ENCODE measurements around the gene ARHGEF10L. TPM values are rescaled to one million over a fixed set of nuclear protein-coding genes. Genes with fewer than 3 reads are reported as not detected.
A peak's percentile ranks its signal among the peaks of the same experiment; 100 is the strongest.

The ARHGEF10L gene
- total RNA-seq, 1 experiment from 2014 or later, result 11.2 TPM

DNA sequence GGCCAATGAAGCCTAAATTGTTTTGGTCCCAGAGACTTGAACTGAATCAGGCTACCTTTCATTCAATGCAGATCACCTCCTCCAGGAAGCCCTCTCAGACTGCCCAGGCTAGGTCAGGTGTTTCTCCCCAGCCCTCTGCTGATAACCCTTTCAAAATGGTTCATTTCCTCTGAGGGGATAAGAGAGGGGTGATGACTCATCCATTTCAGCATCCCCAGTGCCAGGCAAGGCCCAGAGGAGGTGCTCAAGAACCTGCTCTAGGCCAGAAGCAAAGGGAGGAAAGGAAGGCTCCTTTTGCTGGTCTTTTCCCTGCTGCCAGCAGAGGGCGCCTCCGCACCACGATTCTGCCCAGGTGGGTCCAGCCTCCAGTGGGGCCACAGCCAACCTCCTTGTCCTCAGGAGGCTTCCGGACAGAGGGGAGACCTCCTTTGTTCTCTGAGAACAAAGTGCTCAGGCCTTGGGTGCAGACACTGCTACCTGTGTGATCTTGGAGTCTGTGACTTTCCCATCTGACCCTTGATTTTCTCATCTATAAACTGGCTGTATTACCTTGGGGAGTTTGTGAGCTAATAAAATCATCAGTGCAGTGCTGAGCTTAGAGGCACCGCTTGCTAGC is 45.3 kb upstream of the ARHGEF10L start:
- Histone ChIP-seq H3K27ac (ENCODE audit: low read length) (no peak overlapping the region), H3K27me3 (ENCODE audit: low read length) (no peaks in the 10 kb centered on the region), H2AFZ (ENCODE audit: low read length) (no peak overlapping the region), H3K79me2 (ENCODE audit: low read length) (no peaks in the 10 kb centered on the region), H3K4me3 (ENCODE audit: low read length) (no peak overlapping the region), H4K20me1 (ENCODE audit: low read length) (no peaks in the 10 kb centered on the region), H3K9me2 (replicated peaks; ENCODE audit: low read length) (no peaks in the 10 kb centered on the region), H3K9me3 (ENCODE audit: low read length) (no peaks in the 10 kb centered on the region), H3K4me2 (ENCODE audit: low read length) (no peak overlapping the region), H3K4me1 (ENCODE audit: insufficient read depth, low read length) (peaks cover 5% of the 10 kb centered on the region), H3F3A (ENCODE audit: low read length, unreplicated experiment) (no peaks in the 10 kb centered on the region), H3K9ac (ENCODE audit: low read length) (no peak overlapping the region), H3K36me3 (ENCODE audit: low read depth, low read length) (no peaks in the 10 kb centered on the region)
- DNase-seq (peak; percentile 85), ATAC-seq (peak; percentile 98)
- no peak for TF ChIP-seq EZH2 (IDR thresholded peaks at IDR 0.05; ENCODE audit: low read length, unreplicated experiment)
- TF ChIP-seq EZH2phosphoT487 (IDR thresholded peaks at IDR 0.05; ENCODE audit: borderline replicate concordance, low read length), result no peak
- TF ChIP-seq, protein P1, sequence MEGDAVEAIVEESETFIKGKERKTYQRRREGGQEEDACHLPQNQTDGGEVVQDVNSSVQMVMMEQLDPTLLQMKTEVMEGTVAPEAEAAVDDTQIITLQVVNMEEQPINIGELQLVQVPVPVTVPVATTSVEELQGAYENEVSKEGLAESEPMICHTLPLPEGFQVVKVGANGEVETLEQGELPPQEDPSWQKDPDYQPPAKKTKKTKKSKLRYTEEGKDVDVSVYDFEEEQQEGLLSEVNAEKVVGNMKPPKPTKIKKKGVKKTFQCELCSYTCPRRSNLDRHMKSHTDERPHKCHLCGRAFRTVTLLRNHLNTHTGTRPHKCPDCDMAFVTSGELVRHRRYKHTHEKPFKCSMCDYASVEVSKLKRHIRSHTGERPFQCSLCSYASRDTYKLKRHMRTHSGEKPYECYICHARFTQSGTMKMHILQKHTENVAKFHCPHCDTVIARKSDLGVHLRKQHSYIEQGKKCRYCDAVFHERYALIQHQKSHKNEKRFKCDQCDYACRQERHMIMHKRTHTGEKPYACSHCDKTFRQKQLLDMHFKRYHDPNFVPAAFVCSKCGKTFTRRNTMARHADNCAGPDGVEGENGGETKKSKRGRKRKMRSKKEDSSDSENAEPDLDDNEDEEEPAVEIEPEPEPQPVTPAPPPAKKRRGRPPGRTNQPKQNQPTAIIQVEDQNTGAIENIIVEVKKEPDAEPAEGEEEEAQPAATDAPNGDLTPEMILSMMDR (conservative IDR thresholded peaks at IDR 0.05; ENCODE audit: low read depth, low read length), result peak; percentile 97
- ChIA-PET CTCF (interaction anchor here (0.6 to 1.3 kb wide), 7 partner anchors 38 to 202 kb away, joined by 3 to 15 read pairs (median 3); no protein-coding TSS in a partner anchor), POLR2A (ENCODE audit: unreplicated experiment) (no interaction called here)
- intact Hi-C loops (cut with micrococcal nuclease), result loop anchor here (1.0 to 5.0 kb wide), 2 partner anchors 112 to 608 kb away; no protein-coding TSS in a partner anchor
- BruUV-seq (replicated peaks), result no TSS peak

DNA sequence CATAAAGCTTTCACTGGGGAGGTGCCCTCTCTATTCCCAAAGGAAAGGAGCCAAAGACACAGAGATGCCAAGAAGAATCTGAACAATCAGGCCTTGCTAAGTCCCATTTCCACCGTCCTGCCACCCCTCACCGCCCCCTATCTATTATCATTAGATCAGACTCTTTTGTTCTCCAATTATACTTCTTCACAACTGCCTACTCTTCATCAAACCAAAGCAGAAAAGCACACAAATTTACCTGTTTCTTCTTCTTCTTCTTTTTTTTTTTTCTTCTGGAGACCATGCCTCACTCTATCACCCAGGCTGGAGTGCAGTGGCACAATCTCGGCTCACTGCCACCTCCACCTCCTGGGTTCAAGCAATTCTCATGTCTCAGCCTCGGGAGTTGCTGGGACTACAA is 43.1 kb upstream of the ARHGEF10L start:
- no peaks in the 10 kb centered on the region for H3K36me3 ChIP-seq (ENCODE audit: low read depth, low read length)
- peaks cover 5% of the 10 kb centered on the region for H3K4me1 ChIP-seq (ENCODE audit: insufficient read depth, low read length)
- ChIA-PET POLR2A (ENCODE audit: unreplicated experiment) (no interaction called here), CTCF (interaction anchor here (0.5 kb wide), 1 partner anchor 15 kb away, joined by 4 read pairs; no protein-coding TSS in a partner anchor)
- H3K4me3 ChIP-seq (ENCODE audit: low read length), result no peak overlapping the region
- H2AFZ ChIP-seq (ENCODE audit: low read length), result no peak overlapping the region
- DNase-seq (no peak), ATAC-seq (no peak)
- no peaks in the 10 kb centered on the region for H3K9me3 ChIP-seq (ENCODE audit: low read length)
- TF ChIP-seq EZH2 (IDR thresholded peaks at IDR 0.05; ENCODE audit: low read length, unreplicated experiment) (no peak), EZH2phosphoT487 (IDR thresholded peaks at IDR 0.05; ENCODE audit: borderline replicate concordance, low read length) (no peak)
- TF ChIP-seq, protein P1 (conservative IDR thresholded peaks at IDR 0.05; ENCODE audit: low read depth, low read length), result no peak
- H4K20me1 ChIP-seq (ENCODE audit: low read length), result no peaks in the 10 kb centered on the region
- H3K9ac ChIP-seq (ENCODE audit: low read length), result no peak overlapping the region
- H3K79me2 ChIP-seq (ENCODE audit: low read length), result no peaks in the 10 kb centered on the region
- H3K27ac ChIP-seq (ENCODE audit: low read length), result no peak overlapping the region
- intact Hi-C loops (cut with micrococcal nuclease), result no loop called here
- no TSS peak for BruUV-seq (replicated peaks)
- H3K4me2 ChIP-seq (ENCODE audit: low read length), result no peak overlapping the region
- H3F3A ChIP-seq (ENCODE audit: low read length, unreplicated experiment), result no peaks in the 10 kb centered on the region
- H3K9me2 ChIP-seq (replicated peaks; ENCODE audit: low read length), result no peaks in the 10 kb centered on the region
- H3K27me3 ChIP-seq (ENCODE audit: low read length), result no peaks in the 10 kb centered on the region

DNA sequence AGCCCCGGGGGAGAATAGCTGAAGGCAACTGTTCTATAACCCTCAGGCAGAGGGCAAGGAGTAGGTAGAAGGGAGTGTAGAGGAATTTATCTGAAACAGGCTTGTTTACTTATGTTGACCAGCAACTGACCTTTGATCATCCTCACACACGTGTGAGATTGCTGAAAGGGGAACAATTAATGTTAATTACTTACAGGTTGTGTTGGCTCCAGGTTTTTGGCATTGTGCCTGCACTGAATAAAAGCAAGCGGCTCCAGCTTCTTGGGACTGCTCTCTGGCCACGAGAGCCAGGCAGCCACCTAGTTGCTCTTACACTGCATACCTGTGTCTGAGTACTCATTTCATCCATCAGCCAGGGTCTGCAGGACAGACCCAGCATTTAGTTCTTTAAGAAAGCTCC is 41.3 kb upstream of the ARHGEF10L start:
- no peak for ATAC-seq
- POLR2A ChIA-PET (ENCODE audit: unreplicated experiment), result no interaction called here
- no peaks in the 10 kb centered on the region for H3K9me3 ChIP-seq (ENCODE audit: low read length)
- no peak overlapping the region for H3K4me3 ChIP-seq (ENCODE audit: low read length)
- no peak for DNase-seq
- H3K9ac ChIP-seq (ENCODE audit: low read length), result no peak overlapping the region
- no peaks in the 10 kb centered on the region for H3K79me2 ChIP-seq (ENCODE audit: low read length)
- no TSS peak for BruUV-seq (replicated peaks)
- no peaks in the 10 kb centered on the region for H4K20me1 ChIP-seq (ENCODE audit: low read length)
- CTCF ChIA-PET, result no interaction called here
- H3K4me2 ChIP-seq (ENCODE audit: low read length), result no peak overlapping the region
- TF ChIP-seq EZH2 (IDR thresholded peaks at IDR 0.05; ENCODE audit: low read length, unreplicated experiment) (no peak), EZH2phosphoT487 (IDR thresholded peaks at IDR 0.05; ENCODE audit: borderline replicate concordance, low read length) (no peak)
- TF ChIP-seq, protein P1 (conservative IDR thresholded peaks at IDR 0.05; ENCODE audit: low read depth, low read length), result no peak
- intact Hi-C loops (cut with micrococcal nuclease), result no loop called here
- no peaks in the 10 kb centered on the region for H3K9me2 ChIP-seq (replicated peaks; ENCODE audit: low read length)
- H3K36me3 ChIP-seq (ENCODE audit: low read depth, low read length), result no peaks in the 10 kb centered on the region
- no peaks in the 10 kb centered on the region for H3F3A ChIP-seq (ENCODE audit: low read length, unreplicated experiment)
- H3K27ac ChIP-seq (ENCODE audit: low read length), result no peak overlapping the region
- no peaks in the 10 kb centered on the region for H3K27me3 ChIP-seq (ENCODE audit: low read length)
- H3K4me1 ChIP-seq (ENCODE audit: insufficient read depth, low read length), result no peaks in the 10 kb centered on the region
- H2AFZ ChIP-seq (ENCODE audit: low read length), result no peak overlapping the region

All from PC-3 (cell line).